ENCODE results near the gene ZNF776.
"Not testable (repeated sequence)": the region's sequence is repeated elsewhere in the genome, so short reads cannot be mapped to it uniquely, and the experiment has no call there.

ZNF776 gene

GRCh38 chr19:57746580-57747471, at the start of gene ZNF776:
Gene ZNF776 (plus strand): TSS chr19:57746815. CDS start chr19:57747059, 244 bp downstream.
- DNase-seq (ENCODE audit: low spot score) = peak; percentile 87

DNA sequence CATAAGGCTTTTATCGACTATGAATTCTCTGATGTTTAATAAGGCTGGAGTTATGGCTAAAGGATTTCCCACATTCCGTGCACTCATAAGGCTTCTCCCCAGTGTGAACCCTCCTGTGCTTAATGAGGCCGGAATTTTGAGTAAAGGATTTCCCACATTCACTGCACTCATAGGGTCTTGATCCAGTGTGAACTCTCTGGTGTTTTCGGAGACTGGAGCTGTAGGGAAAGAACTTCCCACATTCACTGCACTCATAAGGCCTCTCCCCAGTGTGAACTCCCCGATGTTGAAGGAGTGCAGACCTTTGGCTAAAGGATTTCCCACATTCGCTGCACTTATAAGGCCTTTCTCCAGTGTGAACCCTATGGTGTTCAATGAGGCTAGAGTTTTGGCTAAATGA, 45.0 kb upstream of the ZNF776 start:
- DNase-seq (ENCODE audit: low spot score) = no peak

DNA sequence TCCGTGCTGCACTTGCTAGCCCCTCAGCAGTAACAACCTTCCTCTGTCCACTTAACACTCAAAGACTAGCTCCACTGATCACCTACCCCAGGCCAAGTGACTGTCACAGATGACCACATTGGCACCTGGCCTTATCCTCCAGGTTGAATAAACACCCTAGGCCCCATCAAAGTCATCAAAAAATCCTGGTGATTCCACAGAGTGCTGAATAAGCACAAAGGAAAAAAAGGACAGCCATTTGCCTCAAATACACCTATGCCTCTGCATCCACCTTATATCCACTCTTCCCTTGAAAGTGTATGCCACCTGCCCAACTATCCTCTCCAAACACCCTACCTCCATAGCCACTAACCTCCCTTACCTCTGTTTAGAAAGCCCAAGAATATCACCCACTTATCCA, 40.3 kb upstream of the ZNF776 start:
- no peak for DNase-seq (ENCODE audit: low spot score)

GRCh38 chr19:57708641-57709361, 37.8 kb upstream of the ZNF776 start, which contains the start of gene ZNF154:
Gene ZNF154 (minus strand): TSS chr19:57709204. CDS start chr19:57708971, 233 bp downstream.
- DNase-seq (ENCODE audit: low spot score) = peak; percentile 86

DNA sequence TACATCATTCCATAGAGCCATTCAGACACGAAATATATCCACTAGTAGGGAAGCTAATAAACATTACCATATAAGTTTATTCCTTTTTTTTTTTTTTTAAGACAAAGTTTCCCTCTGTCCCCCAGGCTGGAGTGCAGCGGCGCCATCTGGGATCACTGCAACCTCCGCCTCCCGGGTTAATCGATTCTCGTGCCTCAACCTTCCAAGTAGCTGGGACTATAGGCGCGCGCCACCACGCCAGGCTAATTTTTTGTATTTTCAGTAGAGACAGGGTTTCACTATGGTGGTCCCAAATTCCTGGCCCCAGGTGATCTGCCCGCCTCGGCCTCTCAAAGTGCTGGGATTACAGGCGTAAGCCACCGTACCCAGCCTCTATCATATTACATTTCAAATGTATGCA, 37.0 kb upstream of the ZNF776 start:
- no peak for DNase-seq (ENCODE audit: low spot score)

DNA sequence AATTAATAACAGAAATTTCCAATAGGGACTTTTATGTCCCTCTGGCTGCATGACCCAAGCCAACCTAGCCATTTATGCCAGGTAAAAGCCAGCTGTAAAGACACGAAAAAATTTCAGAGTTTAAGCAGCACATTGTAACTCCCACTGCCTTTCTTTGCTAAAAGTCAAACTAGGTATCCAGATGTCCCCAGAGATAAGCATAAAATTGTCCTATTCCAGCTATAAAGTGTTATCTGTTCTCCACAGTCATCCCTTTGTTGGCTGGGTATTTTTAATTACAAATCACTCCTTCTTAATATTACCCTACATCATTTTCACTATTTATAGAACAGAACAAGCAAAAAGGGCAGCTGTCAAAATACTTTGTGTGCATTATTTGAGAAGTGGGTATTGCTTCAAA, 34.4 kb upstream of the ZNF776 start:
- DNase-seq (ENCODE audit: low spot score) = no peak

- no peak for DNase-seq (ENCODE audit: low spot score)
These were observed 27.2 kb upstream of the ZNF776 start for GRCh38 chr19:57719424-57719823.

GRCh38 chr19:57719901-57720519, 26.6 kb upstream of the ZNF776 start:
- DNase-seq (ENCODE audit: low spot score) = no peak

- DNase-seq (ENCODE audit: low spot score) = no peak
These were observed 25.7 kb upstream of the ZNF776 start for GRCh38 chr19:57720878-57721277.

- not testable (repeated sequence) for DNase-seq (ENCODE audit: low spot score)
These were observed 8.3 kb upstream of the ZNF776 start for GRCh38 chr19:57738320-57738719.

GRCh38 chr19:57738770-57739169, 7.8 kb upstream of the ZNF776 start:
- not testable (repeated sequence) for DNase-seq (ENCODE audit: low spot score)

DNA sequence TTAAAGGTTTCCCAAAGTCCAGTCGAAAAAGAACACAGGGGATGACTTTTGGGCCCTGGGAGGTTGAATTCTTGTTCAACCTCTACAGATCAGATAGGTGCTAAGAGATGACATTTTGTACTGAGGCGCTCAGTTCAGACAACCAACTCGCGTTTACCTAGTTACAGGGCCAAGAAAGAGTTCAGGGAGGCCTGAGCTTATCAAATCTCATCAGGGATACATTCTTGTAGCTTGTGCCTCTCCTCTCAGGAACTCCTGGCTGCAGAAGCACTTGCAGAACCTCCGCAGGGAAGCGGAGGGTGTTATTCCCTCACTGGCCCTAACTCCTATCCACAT, 825 bp downstream of the ZNF776 start:
- no peak for DNase-seq (ENCODE audit: low spot score)

DNA sequence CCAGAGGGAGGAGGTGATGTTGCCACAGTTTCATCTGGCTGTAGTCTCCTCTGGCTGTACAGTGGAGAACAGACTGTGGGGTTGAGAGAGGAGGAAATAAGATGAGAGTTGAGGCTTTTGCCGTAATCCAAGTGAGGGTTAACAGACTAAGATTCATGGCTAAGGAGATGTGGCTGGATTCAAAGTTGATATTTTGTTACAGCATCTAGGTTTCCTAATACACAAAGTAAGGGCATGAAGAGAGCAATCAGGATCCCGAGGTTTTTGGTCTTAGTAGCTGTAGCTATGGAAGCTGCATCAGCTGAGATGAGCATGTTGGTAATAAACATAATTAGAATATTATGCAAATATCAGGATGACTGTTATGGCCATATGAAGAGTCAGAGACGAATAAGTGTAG, 1.4 kb downstream of the ZNF776 start:
- no peak for DNase-seq (ENCODE audit: low spot score)

DNA sequence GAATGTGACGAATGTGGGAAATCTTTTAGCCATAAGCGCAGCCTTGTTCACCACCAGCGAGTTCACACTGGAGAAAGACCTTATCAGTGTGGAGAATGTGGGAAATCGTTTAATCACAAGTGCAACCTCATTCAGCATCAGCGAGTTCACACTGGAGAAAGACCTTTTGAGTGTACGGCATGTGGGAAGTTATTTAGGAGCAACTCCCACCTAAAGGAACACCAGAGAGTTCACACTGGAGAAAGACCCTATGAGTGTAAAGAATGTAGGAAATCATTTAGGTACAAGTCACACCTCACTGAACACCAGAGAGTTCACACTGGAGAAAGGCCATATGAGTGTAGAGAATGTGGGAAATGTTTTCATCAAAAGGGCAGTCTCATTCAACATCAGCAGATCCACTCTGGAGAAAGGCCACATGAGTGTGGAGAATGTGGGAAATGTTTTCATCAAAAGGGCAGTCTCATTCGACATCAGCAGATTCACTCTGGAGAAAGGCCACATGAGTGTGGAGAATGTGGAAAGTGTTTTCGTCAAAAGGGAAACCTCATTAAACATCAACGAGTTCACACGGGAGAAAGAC, 7.6 kb downstream of the ZNF776 start:
- no peak for DNase-seq (ENCODE audit: low spot score)

- DNase-seq (ENCODE audit: low spot score) = no peak
These were observed 8.4 kb downstream of the ZNF776 start for GRCh38 chr19:57755031-57755430.

- no peak for DNase-seq (ENCODE audit: low spot score)
These were observed 11.3 kb downstream of the ZNF776 start for GRCh38 chr19:57757941-57758340.

- no peak for DNase-seq (ENCODE audit: low spot score)
These were observed 12.5 kb downstream of the ZNF776 start for GRCh38 chr19:57759096-57759495.

DNA sequence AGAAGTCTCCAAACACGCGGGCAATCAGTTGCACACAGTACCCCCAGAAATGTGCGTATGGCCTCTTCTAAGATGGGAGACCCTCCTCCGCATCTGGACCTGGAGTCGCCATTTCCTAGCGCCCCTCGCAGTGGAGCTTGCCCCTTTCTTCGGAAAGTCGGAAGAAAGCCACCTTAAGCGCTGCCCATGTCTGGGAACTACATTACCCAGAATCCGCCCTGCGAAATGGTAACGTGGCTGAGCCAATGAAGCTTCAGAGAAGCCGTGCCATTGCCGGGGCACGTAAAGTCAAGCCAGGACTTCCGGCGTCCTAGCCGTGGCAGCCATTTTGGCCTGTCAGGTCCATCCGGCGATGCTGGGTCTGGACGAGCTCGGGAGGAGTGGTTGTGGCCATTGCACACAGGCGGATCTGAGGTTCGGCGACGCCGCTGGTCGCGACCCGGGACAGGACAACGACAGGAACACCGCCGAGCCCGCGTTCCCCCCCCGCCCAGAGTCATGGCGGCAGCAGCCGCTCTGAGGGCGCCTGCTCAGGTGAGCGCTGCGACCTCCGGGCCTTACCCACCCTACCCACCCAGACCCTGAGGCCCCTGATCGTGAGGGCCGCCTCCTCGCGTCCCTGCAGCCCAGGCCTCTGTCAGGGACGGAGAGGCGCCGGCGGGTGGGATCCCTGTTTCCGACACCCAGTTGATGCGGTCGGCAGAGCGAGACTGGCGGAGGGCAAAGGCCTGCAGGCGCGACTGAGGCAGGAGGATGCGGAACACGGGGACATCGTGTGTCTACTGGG, 22.9 kb downstream of the ZNF776 start, which contains the start of gene ZNF586:
ZNF586 (plus strand) TSS at position 332 of the 787 bp plus-strand sequence; CDS start at position 499, 167 bp downstream.
- DNase-seq (ENCODE audit: low spot score) = peak; percentile 95

DNA sequence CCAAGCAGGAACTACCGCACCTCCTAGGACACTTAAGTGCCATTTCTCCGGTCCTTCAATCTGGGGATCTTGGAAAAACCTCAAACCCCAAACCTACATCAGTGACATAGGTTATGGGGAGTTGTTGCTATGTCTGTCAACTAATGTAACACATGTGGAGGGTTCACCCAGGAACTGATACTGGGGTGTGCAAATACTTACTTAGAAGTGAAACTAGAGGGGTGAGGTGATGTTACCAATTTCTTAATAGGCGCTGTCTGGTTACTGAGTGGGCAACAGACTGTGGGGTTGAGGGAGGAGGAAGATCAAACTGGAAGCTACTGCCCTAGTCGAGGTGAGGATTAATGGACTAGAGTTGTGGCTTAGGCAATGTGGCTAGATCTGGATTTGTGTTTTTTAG, 24.8 kb downstream of the ZNF776 start:
- DNase-seq (ENCODE audit: low spot score) = no peak

DNA sequence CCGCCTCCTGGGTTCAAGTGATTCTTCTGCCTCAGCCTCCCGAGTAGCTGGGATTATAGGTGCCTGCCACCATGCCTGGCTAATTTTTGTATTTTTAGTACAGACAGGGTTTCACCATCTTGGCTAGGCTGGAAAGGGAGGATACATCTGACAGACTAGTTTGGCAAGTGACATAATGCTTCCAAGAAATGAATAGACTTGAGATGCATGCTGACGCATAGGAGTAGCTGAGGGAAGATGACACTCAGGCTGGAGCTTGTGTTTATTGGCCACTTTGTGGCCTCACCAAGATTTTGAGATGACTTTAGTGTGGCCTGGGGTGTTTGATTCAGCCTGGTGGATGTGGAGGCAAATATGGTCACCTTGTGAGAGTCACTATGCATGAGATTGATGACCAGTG, 26.9 kb downstream of the ZNF776 start:
- DNase-seq (ENCODE audit: low spot score) = no peak

- DNase-seq (ENCODE audit: low spot score) = no peak
These were observed 30.2 kb downstream of the ZNF776 start for GRCh38 chr19:57776764-57777296.
